Measurements from ENCODE around the gene DCAF8.

DNA sequence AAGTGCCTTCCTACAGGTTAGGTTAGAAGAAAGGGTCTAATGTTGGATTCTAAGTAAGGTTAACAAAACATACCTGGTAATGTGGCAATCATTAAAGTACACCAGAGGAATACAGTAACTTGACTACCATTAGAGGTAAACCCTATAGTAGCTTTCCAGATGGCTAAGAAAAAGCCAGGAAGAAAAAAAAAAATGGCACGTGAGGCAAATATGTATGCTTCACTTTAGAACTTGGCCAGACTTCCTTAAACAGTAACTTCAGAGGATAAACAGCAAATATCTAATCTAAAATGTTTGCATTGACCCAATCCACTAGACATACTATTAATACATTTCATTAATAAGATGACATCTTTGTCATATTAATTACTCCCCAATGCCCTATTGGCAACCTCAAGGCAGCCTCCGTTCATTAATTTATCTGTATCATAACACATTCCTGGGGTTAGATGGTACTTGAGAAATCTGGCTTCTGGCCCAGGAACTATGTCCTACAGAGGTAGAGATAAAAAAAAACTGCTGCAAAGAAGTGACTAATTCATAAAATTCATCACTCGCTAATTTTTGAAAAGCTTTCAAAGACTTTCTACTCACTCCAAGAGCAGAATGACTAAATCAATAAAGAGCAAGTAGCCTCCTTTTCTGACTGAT lies 5.8 kb downstream of the DCAF8 start:
- TF ChIP-seq POLR2AphosphoS5 (IDR thresholded peaks at IDR 0.05; ENCODE audit: low read depth, low read length) (no peak), POLR2A (IDR thresholded peaks at IDR 0.05; ENCODE audit: low read depth, low read length) (no peak), TAF1 (IDR thresholded peaks at IDR 0.05; ENCODE audit: borderline replicate concordance, low read depth, low read length) (no peak)
